ENCODE measurements around the gene BNIP1.

DNA sequence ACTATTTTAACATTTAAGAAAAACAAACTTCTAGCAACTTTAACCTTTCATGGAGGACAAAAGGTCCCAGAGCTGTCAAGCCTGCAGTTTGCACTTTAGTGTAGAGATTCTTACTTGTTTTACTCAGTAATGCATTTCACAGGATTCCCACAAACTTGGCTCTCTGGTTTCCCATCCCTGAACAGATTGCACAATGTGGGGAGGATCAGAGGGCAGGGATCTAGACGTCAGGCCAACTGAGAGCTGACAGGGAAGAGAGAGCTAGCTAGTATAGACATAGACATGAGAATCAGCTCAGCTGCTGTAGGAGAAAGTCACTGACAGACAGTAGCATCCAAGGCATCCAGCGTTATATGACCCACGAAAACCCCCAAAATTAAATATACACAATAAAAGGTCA, 20.9 kb upstream of the BNIP1 start:
- TF ChIP-seq CTCF (conservative IDR thresholded peaks at IDR 0.05; ENCODE audit: low read length) (no peak), EZH2phosphoT487 (IDR thresholded peaks at IDR 0.05; ENCODE audit: borderline replicate concordance) (no peak)
